AG09319 (cell line): ENCODE data around the gene HLA-DQB1.
"Not testable (repeated sequence)": the region's sequence is repeated elsewhere in the genome, so short reads cannot be mapped to it uniquely, and the experiment has no call there.

Source experiments
- DNase-seq: peaks from one replicate; pipeline ENCODE4 v3.0.0-alpha.2; 2010; ENCODE audit warnings: low read depth; ENCODE audit errors: extremely low read depth
- CTCF ChIP-seq: IDR thresholded peaks from 2 replicates; pipeline ENCODE4 v1.5.1; 2011; ENCODE audit warnings: low read depth, mild to moderate bottlenecking, inconsistent platforms, low read length, moderate library complexity

The HLA-DQB1 gene

GRCh38 chr6:32662099-32662498, 4.4 kb downstream of the HLA-DQB1 start:
- no peak for DNase-seq
- no peak for TF ChIP-seq CTCF

DNA sequence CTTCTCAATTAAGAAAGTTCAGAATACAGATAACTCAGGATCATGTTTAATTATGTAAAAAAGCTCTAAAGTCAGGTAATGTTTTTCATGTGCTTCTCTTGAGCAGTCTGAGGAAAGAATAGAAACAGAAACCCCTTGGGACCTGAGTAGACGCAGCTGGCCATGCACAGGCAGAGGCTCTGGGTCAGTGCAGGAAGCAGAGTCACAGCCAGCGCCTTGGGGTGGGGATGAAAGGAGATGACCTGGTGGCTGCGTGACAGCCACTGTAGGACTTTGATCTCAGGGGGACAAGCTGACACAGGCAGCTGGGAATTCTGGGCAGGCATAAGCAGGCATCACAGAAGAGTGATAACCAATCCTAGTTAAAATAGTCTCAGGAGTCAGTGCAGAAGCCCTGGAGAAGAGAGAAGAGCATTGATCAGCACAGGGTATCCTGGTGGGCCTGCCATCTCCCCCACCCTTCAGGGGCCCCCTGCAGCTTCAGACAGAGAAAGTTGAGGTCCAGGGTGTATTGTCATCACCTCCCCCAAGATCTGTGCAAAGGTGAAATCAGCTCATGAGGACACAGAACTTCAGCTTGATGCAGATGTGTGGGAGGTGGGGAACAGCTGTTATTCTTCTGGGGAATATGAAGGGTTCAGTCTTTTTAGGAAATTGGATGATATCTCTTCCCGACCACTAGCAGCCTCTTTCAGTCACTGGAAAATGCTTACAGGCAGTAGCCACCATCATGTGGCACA, 6.4 kb downstream of the HLA-DQB1 start:
- no peak for DNase-seq
- no peak for TF ChIP-seq CTCF

DNA sequence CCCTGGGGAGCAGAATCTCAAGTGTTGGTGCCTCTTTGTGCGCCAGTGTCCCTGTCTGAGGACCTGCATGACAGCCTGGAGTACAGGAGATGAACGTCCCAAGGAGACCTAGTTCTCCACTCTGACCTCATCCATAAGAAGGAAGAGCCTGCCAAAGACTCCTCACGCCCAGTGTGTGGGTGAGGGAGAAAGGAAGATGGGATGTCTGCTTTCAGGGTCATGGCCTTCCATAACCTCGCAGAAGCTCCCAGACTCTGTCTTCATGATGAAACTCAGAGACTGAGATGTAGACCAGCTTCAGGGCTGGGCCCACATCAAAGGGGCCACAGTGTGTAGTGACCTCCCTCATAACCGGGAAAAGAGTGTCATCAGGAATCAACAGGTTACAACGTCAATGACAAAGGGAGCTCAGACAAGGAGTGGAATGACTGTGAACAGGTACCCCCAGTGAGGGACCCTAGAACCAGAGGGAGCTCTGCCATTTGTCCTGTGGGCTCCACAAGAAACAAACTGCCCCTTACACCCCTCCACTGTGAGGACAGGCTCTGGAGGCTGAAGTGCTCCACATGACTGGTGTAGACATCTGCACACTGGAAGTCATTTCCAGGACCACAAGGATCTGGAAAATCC, 8.1 kb downstream of the HLA-DQB1 start:
- no peak for TF ChIP-seq CTCF
- DNase-seq, result no peak

DNA sequence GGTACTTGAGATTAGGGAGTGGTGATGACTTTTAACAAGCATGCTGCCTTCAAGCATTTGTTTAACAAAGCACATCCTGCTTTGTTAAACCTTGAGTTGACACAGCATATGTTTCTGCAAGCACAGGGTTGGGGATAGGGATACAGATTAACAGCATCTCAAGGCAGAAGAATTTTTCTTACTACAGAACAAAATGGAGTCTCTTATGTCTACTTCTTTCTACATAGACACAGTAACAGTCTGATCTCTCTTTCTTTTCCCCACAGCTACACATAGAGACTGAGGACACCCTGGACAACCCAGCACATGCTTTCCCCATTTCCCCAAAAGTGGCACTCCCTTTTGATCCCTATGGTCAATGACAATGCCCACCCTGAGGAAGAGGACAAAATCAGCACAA, 8.6 kb downstream of the HLA-DQB1 start:
- DNase-seq, result not testable (repeated sequence)

GRCh38 chr6:32657329-32657728, 9.1 kb downstream of the HLA-DQB1 start:
- not testable (repeated sequence) for DNase-seq

DNA sequence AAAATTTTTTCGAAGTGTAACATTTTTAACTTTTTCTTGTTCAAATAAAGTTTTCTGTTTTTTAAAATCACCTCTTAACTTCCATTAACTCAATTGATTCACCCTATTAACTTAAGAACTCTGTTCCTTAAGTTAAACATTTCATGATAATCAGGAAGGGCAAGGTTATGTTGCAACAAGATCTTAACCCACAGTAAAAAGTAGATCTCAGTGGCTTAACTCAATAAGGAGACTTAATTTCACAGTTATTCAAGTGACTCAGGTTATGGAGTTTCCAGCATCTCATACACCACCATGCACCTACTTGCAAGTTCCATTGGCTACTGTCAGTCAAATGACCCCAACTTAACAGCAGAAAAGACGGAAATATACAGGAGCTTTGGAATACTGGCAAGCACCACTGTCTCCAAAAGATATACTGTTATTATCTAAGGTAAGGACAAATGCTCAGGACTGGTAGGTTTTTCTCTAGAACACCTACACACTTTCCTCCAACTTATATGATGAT, 11.2 kb downstream of the HLA-DQB1 start:
- DNase-seq, result no peak
- no peak for TF ChIP-seq CTCF

GRCh38 chr6:32645047-32645703, 21.3 kb downstream of the HLA-DQB1 start:
- no peak for TF ChIP-seq CTCF
- no peak for DNase-seq

- no peak for DNase-seq
- TF ChIP-seq CTCF, result no peak
These were observed 22.6 kb downstream of the HLA-DQB1 start for GRCh38 chr6:32643904-32644303.
